Measurements from ENCODE around the gene MAVS. TPM values are rescaled to one million over a fixed set of nuclear protein-coding genes. Genes with fewer than 3 reads are reported as not detected.

Gene MAVS
- total RNA-seq, 1 experiment from 2014 or later: 24.2 TPM

- DNase-seq: no peak
- Histone ChIP-seq H4K5ac (ENCODE audit: insufficient read length, low read depth, low read length) (no peak overlapping the region), H3K27ac (ENCODE audit: insufficient read length, low read depth, low read length) (no peak overlapping the region), H3K14ac (ENCODE audit: insufficient read depth, low read length) (no peak overlapping the region), H3K9ac (ENCODE audit: extremely low read depth, insufficient read length, low read length) (no peak overlapping the region), H4K8ac (replicated peaks; ENCODE audit: insufficient read length, low read depth, low read length) (no peak overlapping the region), H3K23me2 (ENCODE audit: insufficient read length, low read depth, low read length, poor library complexity, severe bottlenecking) (peaks cover 11% of the 10 kb centered on the region), H3K9me3 (ENCODE audit: control insufficient read depth, low read depth, low read length) (no peaks in the 10 kb centered on the region), H3K27me3 (ENCODE audit: insufficient read depth, low read length) (no peaks in the 10 kb centered on the region), H3T11ph (ENCODE audit: low read length) (no peak overlapping the region), H3K4me1 (ENCODE audit: insufficient read depth, low read length) (no peaks in the 10 kb centered on the region; the same call in 1 of the 2 replicates), H2AFZ (ENCODE audit: low read length) (no peak overlapping the region), H2BK120ac (ENCODE audit: low read depth, low read length, poor library complexity, severe bottlenecking) (no peak overlapping the region), H3K4me2 (ENCODE audit: insufficient read depth, insufficient read length, low read length) (no peak overlapping the region), H2AK5ac (ENCODE audit: insufficient read length, low read length) (no peak overlapping the region), H2BK15ac (ENCODE audit: low read depth, low read length) (no peak overlapping the region), H3K4ac (ENCODE audit: low read depth, low read length) (no peak overlapping the region), H2BK20ac (ENCODE audit: low read depth, low read length, poor library complexity, severe bottlenecking) (no peak overlapping the region), H2BK12ac (ENCODE audit: insufficient read length, low read depth, low read length) (no peak overlapping the region), H3K79me1 (ENCODE audit: insufficient read depth, low read depth, low read length, poor library complexity, severe bottlenecking) (no peaks in the 10 kb centered on the region), H4K91ac (ENCODE audit: insufficient read length, low read depth, low read length) (no peak overlapping the region), H4K20me1 (ENCODE audit: control insufficient read depth, insufficient read depth, insufficient read length) (no peaks in the 10 kb centered on the region), H3K18ac (ENCODE audit: insufficient read length, low read depth, low read length) (no peak overlapping the region), H3K56ac (ENCODE audit: insufficient read length, low read depth, low read length) (no peak overlapping the region), H2BK5ac (ENCODE audit: insufficient read length, low read length) (no peak overlapping the region), H3K79me2 (ENCODE audit: insufficient read depth, low read length) (no peaks in the 10 kb centered on the region), H3K23ac (ENCODE audit: insufficient read length, low read depth, low read length) (no peak overlapping the region)
- no peak overlapping the region for H3K27ac Mint-ChIP-seq
- no peak overlapping the region for H3K4me3 Mint-ChIP-seq
- TF ChIP-seq CTCF (conservative IDR thresholded peaks at IDR 0.05): no peak
- no peaks in the 10 kb centered on the region for H3K9me3 Mint-ChIP-seq
- WGBS (ENCODE audit: extremely low coverage, insufficient read length, low lambda C conversion rate): no CpG with 5 or more reads among the region's 13 CpGs
- peaks cover 32 to 55% (median 51%) of the 10 kb centered on the region in 3 experiments for H3K36me3 Mint-ChIP-seq (ENCODE audit: insufficient read depth in 1 of 3, low read depth in 3 of 3)
- peaks cover 5% of the 10 kb centered on the region; the same call in 1 of the 2 replicates for H3K27me3 Mint-ChIP-seq (ENCODE audit: low read depth)
- H3K4me1 Mint-ChIP-seq: peaks cover 42 to 57% of the 10 kb centered on the region in 2 experiments
Measured at GRCh38 chr20:3801846-3802245, 44.8 kb upstream of the MAVS start.
